CD4-positive, alpha-beta T cell treated with Interleukin-10 for 1 hour (primary cell): ENCODE measurements around the gene CDHR1.
"Not testable (repeated sequence)": the region's sequence is repeated elsewhere in the genome, so short reads cannot be mapped to it uniquely, and the experiment has no call there.

Experiments used
- DNase-seq: peaks from one replicate; pipeline ENCODE4 v3.0.0-alpha.2; 2020

CDHR1 gene

DNA sequence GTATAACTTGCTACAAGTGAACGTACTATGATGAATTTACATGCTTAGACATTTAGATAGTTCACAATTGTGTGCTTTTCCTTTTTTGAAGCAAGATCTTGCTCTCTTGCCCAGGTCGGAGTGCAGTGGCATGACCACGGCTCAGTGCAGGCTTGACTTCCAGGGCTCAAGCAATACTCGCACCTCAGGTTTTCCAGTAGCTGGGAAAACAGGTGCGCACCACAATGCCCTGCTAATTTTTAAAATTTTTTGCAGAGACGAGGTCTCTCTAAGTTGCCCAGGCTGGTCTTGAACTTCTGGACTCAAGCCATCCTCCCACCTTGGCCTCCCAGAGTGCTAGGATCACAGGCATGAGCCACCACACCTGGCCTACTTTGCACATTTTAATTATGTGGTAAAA, 18.9 kb upstream of the CDHR1 start:
- DNase-seq: no peak

DNA sequence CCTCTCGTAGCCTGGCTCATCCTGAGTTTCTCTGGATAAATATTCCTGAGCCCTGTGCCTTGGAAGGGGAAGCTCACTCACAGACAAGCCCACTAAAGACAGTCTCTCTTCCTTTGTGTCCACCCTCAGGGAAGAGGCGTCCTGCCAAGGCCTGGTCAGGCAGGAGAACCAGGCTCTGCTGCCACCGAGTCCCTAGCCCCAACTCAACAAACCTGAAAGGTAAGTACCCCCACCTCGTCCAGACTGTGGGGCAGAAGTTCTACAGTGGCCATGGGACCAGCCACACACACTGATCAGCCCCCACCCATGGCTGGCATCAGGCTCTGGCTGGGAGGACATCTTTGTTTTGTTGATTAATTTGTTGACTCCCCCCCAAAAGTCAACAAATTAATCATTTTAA, 18.0 kb upstream of the CDHR1 start:
- DNase-seq: no peak

DNA sequence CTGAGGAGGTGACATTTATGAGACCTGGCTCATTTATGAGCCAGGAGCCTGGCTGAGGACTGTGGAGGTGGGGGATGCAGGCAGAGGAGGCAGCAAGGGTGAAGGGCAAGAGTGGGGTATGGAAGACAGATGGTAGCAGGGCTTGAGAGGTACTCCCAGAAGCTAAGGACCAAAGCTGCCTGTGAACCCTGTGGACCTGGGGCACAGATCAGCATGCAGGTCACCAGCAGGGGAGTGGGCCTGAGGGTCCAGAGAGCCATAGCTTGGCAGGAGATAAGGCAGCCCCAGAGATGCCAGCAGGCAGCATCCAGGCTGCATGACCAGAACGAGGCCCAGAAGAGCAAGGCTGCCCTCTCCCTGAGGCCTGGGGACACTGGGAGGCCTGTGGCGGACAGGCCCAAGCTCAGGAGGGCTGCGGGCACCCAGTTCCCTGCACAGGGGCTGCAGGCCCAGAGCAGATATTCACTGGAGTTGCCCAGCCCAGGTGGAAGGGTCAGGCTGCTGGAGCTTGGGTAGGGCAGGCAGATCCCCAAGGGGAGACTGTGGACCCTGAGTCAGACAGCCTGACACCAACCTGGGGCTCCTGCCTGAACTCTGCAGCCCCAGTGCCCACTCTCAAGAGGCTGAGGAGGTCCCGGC, 17.4 kb upstream of the CDHR1 start:
- DNase-seq: no peak

DNA sequence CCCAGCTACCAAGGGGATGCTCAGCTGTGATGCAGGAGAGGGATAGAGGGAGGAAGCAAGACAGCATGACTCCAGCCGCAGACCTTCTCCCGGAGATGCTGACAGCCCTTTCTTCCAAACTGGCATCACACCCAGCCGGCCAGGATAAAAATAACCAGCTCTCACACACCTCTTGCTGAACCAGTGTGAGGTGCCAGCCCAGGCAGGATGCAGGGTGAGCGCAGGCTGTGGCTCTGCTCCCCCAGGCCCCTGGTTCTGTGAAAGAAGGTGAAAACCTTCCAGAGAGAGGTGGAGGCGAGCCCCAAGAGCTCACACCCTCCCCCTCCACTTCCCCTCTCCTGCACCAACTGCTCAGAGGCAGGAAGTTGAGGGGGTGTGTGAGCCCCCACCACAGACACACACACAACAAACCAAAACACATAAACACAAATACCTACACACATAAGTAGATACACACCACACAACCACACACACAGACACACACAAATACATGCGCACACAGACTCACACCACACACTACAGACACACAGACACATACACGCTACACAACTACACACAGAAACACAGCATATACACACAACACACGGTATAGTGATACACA, 16.7 kb upstream of the CDHR1 start:
- peak; percentile 71 for DNase-seq

DNA sequence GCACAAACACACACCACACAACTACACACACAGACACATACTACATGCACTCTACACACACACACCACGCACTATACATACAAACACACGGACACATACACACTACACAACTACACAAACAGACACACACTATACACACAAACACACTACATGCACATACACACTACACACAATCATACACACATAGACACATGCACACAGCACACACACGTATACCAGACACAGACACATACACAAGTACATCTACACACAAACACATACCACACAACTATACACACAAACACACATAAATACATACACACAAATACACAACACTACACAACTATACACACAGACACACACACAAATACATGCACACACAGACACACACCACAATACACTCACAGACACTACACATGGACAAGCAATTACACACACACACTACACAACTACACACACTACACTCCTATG, 16.2 kb upstream of the CDHR1 start:
- DNase-seq: no peak

DNA sequence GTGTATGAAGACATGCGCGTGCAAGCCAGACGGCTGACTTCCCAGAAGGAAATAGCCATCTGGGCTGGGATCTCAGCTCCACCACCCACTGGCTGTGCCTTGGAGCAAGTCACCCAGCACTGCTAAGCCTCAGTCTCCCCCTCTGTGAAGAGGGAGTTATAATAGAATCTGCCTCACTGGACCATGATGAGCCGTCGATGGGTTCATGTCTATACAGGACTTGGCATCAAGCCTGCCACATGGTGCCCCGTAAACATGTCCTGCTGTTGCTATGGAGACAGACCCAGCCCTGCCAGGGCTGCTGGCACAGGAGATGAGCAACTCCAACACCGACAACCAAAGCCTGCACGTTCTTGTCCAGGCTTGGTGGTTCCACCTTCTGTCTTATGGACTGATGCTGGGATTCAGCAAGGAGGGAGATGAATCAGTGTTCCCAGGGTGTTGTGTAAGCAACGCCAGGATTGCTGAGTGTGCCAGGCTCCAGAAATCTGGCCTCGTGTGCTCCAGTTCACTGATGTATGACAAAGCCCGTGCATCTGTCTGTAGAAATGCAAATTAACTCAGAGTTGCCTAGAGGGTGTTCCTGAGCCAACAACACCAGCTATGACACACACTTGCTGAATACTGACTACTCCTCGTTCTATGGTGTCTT, 15.2 kb upstream of the CDHR1 start:
- peak; percentile 43 for DNase-seq

DNA sequence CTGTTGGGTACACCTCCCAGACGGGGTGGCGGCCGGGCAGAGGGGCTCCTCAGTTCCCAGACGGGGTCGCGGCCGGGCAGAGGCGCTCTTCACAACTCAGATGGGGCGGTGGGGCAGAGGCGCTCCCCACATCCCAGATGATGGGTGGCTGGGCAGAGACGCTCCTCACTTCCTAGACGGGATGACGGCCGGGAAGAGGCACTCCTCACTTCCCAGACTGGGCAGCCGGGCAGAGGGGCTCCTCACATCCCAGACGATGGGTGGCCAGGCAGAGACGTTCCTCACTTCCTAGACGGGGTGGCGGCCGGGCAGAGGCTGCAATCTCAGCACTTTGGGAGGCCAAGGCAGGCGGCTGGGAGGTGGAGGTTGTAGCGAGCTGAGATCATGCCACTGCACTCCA, 14.0 kb upstream of the CDHR1 start:
- not testable (repeated sequence) for DNase-seq

DNA sequence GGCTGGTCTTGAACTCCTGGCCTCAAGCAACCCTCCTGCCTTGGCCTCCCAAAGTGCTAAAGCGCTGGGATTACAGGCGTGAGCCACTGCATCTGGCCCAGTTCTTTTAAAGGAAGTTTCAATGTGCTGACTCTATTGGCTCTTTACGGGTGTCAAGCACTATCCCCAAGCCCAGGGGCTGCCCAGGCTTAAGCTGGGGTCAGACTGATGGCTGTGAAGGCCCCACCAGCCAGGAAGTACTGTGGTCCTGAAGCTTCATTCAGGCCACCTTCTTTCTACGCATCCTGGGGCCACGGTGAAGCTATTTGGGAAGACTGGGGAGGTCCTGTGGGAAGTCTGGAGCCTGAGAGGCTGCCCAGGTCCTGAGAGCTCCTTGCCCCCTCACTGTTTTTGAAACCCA, 12.7 kb upstream of the CDHR1 start:
- DNase-seq: no peak

DNA sequence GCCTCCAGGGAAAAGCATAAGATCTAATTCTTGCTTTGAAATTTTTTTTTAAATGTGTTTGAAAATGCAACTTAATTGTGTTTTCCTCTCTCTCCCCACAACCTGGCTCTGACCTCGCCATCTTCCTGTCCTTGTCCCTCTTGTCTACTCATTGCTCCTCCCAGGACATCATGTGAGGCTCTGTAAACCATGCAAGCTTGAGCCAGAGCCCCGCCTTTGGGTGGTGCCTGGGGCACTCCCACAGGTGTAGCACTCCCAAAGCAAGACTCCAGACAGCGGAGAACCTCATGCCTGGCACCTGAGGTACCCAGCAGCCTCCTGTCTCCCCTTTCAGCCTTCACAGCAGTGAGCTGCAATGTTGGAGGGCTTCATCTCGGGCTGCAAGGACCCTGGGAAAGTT, 9.8 kb upstream of the CDHR1 start:
- no peak for DNase-seq

DNA sequence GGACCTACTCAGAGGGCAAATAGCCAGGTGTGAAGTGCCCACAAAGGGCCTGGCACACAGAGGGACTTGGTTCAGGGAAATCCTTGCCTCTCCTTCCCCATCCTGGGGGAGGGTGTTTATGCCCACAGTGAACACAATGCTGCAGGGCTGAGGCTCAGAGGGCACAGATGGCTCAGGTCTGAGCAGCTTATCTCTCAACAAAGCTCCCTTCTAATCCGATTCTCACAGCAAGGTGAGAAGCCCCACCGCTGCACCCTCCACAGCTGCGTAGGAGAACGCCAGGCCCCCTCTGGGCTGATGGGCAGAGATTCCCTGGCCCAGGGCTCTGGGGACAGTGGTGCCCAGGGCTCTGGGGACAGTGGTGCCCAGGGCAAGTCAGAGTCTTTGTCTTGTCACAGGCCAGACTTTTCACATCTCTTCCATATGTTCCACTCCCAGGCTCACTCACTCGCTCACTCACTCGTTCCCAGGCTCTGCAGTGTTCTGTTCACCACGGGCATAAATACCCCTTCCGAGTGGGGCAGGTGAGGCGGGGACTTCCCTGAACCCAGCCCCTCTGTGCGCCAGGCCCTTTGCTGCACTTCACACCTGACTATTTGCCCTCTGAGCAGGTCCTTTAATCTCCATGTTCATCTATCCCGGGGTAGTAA, 8.7 kb upstream of the CDHR1 start:
- no peak for DNase-seq

DNA sequence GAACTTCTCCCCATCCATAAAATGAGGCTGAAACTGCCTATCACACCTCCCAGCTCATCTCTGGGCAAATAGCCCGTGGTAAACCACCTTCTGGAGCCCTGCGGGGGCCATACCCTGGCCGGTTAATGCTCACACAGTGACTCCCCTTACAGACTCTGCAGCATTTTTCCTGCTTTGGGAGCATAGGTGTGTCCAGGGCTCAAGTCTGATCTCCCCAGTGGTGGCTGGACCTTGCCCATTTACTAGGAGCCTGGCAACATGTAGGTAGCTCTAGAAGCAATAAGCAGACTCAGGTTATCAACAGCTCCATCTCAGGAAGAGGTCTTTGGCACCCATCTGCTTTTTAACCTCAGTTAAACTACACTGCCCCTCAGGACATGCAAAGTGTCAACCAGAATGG, 5.5 kb upstream of the CDHR1 start:
- DNase-seq: no peak

DNA sequence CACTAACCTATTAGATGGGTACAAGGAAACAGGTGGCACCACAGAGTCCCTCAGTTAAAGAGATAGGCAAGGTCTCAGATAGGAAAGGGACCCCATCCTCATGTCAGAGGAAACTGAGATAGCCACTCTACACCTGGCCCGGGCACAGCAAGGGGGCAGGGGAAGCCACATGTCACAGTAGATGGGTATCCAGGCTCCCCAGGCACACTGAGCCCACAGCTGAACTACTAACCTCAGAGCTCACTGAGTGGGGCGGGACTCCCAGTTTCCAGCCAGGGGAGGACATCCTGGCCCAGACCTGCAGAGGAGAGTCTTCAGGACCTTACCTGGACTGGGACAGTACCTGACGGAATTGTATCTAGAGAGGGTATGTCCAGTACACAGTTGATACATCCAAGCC, 3.7 kb upstream of the CDHR1 start:
- DNase-seq: no peak

DNA sequence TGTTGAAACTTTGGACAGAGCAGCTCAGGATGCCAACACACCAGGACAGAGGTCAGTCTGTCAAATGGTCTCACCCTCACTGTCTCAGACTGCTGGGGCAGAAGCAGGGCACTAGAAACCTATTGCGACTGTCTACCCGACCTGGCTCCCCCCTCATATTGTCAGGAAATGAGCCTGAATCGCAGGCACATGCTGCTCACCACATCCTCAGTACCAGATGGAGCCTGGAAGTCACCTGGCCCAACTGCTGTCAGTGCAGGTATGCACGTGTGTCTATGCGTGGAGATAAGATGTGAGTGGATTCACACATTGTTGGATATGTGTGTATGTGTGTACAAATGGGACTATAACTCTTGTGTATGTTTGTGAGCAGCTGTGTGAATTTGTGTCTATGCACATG, 3.2 kb upstream of the CDHR1 start:
- DNase-seq: peak; percentile 32

DNA sequence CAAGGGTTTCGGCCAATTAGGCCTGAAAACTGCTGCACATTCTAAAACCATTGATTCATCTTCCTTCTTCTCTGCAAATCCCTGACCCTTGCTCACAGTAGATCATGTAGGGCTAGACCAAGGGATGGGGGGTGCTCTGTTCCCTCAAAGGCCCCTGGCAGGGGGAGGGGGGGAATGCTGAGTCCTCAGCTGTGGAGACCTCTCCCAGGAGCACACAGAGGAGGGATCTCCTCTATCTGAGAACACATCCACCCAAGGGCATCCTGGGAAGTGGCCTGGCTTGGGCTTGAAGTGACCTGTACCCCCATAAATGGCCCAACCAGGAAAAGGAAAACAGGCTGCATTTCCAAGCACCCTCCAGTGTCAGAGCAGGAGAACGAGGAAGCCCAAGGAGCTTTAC, 1.0 kb upstream of the CDHR1 start:
- DNase-seq: no peak

DNA sequence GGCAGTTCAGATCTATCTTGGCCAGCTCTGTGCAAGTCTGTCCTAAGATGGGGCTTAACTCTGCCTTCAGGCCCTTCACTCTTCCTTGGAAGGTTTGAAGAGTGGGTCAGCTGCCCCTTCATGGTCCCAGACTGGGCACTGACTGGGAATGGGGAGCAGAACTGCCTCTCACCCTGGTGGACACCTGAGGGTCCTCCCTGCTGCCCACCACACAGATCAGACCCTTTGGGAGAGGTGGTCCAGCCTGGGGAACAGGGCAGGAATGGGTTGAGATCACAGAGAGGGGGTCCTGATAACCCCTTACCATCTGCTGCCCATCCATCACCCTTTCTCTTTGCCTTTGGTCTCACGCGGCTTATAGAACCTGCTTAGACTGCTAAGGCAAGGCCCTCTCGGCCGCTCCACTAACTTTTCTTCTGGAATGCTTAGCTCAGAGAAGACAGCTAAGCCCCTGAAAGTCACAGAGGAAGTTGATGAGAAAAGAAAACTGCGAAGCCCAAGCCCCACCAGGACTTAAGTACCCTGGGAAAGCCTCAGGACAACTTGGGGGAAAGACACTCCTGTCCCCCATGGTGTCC, 402 bp upstream of the CDHR1 start:
- DNase-seq: no peak

DNA sequence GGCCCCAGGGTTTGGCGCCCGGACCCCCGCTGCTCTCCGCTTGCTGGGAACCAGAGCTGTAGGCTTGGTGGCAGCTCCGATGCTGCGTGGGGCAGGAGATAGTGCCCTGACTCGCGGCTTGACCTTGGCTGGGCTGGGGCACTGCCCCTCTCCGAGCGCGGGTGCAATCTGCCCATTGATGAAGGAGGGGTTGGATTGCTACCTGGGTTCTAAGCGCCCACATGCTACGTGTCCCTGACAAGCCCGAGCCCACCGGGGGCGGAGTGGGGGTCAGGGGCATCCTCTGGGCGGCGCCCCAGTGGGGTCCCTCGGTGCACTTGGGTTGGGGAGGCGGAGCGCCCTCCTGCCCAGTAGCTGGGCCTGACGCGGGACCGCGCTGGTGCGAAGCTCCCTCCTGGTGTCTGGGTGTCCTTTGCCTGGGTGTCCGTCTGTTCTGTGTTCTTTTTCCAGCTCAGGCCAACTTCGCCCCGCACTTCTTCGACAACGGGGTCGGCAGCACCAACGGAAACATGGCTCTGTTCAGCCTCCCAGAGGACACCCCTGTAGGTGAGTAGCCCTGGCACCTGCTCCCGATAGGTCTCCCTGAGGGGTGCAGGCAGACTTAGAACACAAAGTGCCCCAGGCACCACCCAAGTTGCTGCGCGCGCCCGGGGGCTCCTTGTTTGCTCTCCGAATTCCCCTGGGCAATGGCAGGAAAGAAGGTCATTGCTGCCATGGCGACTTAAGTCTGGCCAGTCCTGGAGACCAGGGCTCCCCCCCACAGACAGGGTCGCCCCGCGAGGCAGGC, 900 bp downstream of the CDHR1 start:
- DNase-seq: no peak

DNA sequence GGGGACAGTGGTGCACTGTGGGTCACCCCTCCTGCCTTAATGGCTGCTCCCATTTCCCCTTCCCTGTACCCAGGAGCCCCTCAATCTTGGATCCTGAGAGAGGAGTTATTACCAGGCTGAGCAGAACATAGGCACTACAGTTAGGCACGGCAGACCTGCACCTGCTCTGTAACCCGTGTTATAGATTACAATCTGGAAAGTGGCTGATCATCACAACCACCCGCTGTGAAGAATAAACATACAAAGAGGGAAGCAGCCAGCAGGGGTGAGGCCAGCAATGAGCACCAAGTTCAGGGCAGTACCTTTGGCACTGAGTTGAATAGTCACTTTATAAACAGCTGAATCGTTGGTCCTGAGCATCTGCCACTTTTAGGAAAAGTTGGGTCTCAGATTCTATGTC, 1.7 kb downstream of the CDHR1 start:
- no peak for DNase-seq

DNA sequence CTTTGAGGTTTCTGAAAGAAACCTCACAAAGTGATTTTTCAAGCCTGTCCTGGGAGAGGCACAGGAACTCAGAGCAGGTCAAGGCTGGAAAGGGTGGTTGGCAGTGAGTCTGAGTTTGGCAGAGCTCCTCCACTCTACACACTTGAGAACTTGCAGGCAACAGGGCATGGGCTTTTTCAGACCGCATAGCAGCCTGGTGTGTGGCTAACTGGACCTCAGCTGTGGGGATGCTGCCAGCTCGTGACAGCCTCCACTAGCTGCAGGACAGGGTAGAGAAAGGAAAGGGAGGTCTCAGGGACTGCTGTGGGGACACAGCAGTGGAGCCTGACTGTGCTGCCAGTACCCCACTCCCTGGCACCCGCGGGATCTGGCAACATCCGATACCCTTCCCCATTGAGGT, 2.6 kb downstream of the CDHR1 start:
- no peak for DNase-seq

DNA sequence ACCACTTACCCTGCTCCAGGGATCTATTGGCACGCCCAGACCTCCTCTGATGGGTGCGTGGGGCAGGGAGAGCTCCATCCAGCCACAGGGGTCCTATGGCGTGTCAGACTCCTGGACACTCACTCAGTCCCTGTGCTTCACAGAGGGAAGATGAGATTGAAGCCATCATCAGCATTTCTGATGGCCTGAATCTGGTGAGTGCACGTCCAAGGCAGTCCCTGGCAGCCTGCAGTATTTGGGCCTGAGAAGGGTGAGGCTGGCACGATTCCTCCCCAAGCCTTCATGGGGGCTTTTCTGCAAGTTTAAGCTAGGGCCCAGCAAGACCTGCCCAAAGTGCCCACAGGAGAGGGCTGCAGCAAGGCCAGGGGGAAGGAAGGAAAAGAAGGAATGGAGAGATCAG, 3.3 kb downstream of the CDHR1 start:
- no peak for DNase-seq

DNA sequence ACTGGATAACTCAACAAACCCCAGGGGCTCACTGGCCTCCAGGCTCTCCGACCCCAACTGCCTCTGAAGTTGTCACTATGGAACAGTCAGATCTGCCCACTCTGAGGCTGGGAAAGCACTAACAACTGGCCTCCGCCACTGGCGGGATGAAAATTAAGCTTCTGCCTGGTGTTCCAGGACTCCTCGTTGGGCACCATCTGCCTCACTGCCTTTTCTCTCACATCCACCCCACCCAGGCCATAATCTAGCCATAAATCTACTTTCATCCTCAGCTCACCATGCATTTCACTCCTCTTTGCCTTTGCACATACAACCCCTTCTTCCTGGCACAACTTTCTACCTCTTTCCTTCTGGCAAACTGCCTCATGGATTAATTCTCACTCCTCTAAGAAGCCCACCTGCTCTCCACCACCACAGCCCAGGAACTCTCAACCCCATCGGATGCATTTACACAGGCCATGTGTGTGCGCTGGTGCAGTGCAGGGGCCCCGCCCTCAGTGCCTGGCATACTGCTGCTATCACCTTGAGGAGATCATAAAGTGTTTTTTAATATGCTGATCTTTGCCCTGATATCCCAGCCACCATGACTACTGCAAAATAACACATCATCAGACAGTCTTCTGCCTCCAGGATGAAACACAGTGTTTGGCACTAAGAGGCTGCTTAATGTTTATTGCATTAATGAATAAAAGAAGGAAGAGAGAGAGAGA, 4.0 kb downstream of the CDHR1 start:
- no peak for DNase-seq

DNA sequence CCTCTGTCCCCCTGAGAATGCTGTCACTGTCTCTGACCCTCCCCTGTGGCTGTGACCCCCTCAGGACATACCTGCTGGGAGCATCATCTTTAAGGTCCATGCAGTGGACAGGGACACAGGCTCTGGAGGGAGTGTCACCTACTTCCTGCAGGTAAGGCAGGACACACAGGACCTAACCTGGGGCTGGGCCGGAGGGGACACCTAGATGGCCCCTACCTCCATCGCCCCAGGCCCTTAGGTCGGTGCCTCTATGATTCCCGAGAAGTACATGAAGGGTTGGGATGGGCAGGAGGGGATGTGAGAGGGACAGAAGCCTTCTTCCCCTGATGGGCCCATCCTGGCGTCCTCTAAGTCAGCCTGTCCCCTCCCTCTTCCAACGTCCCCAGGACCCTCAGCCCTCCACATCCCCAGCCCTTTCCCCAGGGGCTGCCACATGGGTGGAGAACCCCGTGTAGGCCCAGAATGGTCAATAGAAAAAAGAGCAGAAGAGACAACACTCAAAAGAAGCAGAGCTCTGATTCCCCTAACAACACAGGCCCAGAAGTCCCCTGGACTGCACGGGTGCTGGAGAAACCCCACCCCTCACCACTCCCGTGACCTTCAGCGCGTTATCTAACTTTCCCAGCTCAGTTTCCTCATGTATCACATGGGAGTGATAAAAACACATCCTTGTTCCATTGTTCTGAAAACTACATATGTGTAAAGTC, 6.4 kb downstream of the CDHR1 start:
- no peak for DNase-seq

DNA sequence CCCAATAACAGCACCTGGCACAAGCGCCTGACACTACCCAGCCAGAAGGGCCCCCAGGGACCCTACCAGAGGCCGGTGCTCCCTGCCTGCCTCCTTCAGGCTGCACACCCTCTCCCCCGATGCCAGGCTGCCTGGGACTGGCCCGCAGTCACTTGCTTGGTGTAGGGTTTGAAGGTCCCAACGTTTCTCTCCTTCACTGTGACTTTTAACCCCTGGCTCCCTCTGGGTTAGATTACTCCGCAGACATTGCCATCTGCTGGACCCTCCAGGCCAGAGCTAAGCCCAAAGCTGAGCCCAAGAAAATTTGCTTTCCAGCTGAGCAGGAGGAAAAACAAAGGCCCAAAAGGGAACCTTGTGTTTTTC, 6.9 kb downstream of the CDHR1 start:
- no peak for DNase-seq
